Pancreas (tissue), 10 donors: Measurements from ENCODE around the gene ATP8A2. TPM values are rescaled to one million over a fixed set of nuclear protein-coding genes. Genes with fewer than 3 reads are reported as not detected.

Experiments
- ATAC-seq, 4 donors: fragments of 200-7000 bp; cut with Tn5 transposase; one replicate each; pipeline versions ENCODE4 v1.8.0 to v1.9.1; 2020; ENCODE audit warnings: mild to moderate bottlenecking in 4 of 4, moderate library complexity in 4 of 4
- DNase-seq, 6 donors: peaks; one replicate each; pipeline ENCODE4 v3.0.0-alpha.2; 2020
- FAIRE-seq: peaks from 2 replicates; lab custom pipeline; 2012; peaks lifted over from hg19 to GRCh38; lab: Jason Lieb, UNC
- H3K27ac ChIP-seq, 4 donors: fragments of 200-600 bp; sonication (generic); 1 replicate in 3 of 4; 2 replicates in 1 of 4; pipeline versions ENCODE4 v1.5.0 to v1.8.0; 2020
- H3K27me3 ChIP-seq, 4 donors: fragments of 200-600 bp; one replicate each; pipeline ENCODE4 v1.8.0; 2021
- H3K36me3 ChIP-seq, 3 donors: fragments of 200-600 bp; sonication (generic) in 1 of 3; one replicate each; pipeline versions ENCODE4 v1.5.0 to v1.8.0; 2020 to 2021
- H3K4me1 ChIP-seq, 3 donors: fragments of 200-600 bp; one replicate each; pipeline ENCODE4 v1.8.0; 2021
- H3K4me3 ChIP-seq, 4 donors: fragments of 200-600 bp; sonication (generic) in 2 of 4; one replicate each; pipeline versions ENCODE4 v1.5.0 to v1.8.0; 2020 to 2021
- H3K9me3 ChIP-seq, 4 donors: fragments of 200-600 bp; one replicate each; pipeline ENCODE4 v1.8.0; 2021
- CTCF ChIP-seq, 4 donors: fragments of 200-600 bp; sonication (generic) in 3 of 4; IDR thresholded peaks; one replicate each; pipeline versions ENCODE4 v1.5.0 to v1.8.0; 2021; ENCODE audit warnings: antibody characterized with exemption in 4 of 4
- WGBS, 2 donors: extraction: QIAGEN DNeasy Blood & Tissue Kit; methylation state at CpG; one replicate each; pipeline ENCODE4 v1.1.7; 2013; 5-methylcytosine and 5-hydroxymethylcytosine counted together
- intact Hi-C, 3 donors: fragments of 100-400 bp; cut with DNase I; formaldehyde crosslinking; loops; one replicate each; pipeline versions ENCODE4 v1.11.1 to v1.14.2; 2022
- polyA plus RNA-seq, 2 donors: library from polyadenylated mRNA; stranded (reverse); fragments of 200-250 nt; gene quantifications; one replicate each; pipeline ENCODE4 v1.2.3, GENCODE V29; 2013
- total RNA-seq, 6 donors: library from RNA; stranded (reverse); fragmentation: NEBNext Ultra II Directional in 4 of 6; extraction: Animal tissue kit (Norgen Biotek cat#: 25700) in 4 of 6; gene quantifications; one replicate each; pipeline versions ENCODE4 v1.2.1 to v1.2.4, GENCODE V29; 2021 to 2023
- donor health status: healthy with polysubstance abuse.
- donor health status: DM: no; HTN: no; CAD: no; lungs with moderate emphysema.
- donor health status: DM: no; HTN: no; CAD: no.
- donor health status: control.
- donor health status: control.
- donor health status: Bipolar disorder and iron deficiency.
- donor health status: DM: yes; HTN: yes; CAD: no.
- donor health status: DM: no; HTN: no; CAD: no.
- donor health status: DM: no; HTN: no; CAD: no.
- donor health status: DM: yes; HTN: yes; CAD: no.

The ATP8A2 gene
- total and polyA plus RNA-seq, 8 donors = 0.04 to 0.28 (median 0.14) TPM

GRCh38 chr13:25965596-25965995, 593.8 kb downstream of the ATP8A2 start:
- DNase-seq (no peak), FAIRE-seq (no peak), ATAC-seq (no peak)
- no peak overlapping the region for H3K27ac ChIP-seq
- no peaks in the 10 kb centered on the region for H3K9me3 ChIP-seq
- H3K36me3 ChIP-seq = no peaks in the 10 kb centered on the region
- TF ChIP-seq CTCF (IDR thresholded peaks at IDR 0.05) = no peak
- no peaks in the 10 kb centered on the region for H3K27me3 ChIP-seq
- intact Hi-C loops = no loop called here
- WGBS, 2 donors = 55 to 59% methylated on average over 2 of the region's 2 CpGs
- no peak overlapping the region for H3K4me3 ChIP-seq
- H3K4me1 ChIP-seq = no peaks in the 10 kb centered on the region

GRCh38 chr13:25966086-25966485, 594.3 kb downstream of the ATP8A2 start:
- H3K36me3 ChIP-seq = no peaks in the 10 kb centered on the region
- no peak for TF ChIP-seq CTCF (IDR thresholded peaks at IDR 0.05)
- ATAC-seq = no peak
- no peaks in the 10 kb centered on the region for H3K4me1 ChIP-seq
- no peak for DNase-seq
- no peaks in the 10 kb centered on the region for H3K27me3 ChIP-seq
- FAIRE-seq = no peak
- no peak overlapping the region for H3K27ac ChIP-seq
- WGBS, 2 donors = 38% methylated on average over 4 of the region's 4 CpGs
- intact Hi-C loops = no loop called here
- H3K4me3 ChIP-seq = no peak overlapping the region
- H3K9me3 ChIP-seq = no peaks in the 10 kb centered on the region

GRCh38 chr13:25967144-25967543, 595.4 kb downstream of the ATP8A2 start:
- 27 to 35% methylated on average over 4 of the region's 4 CpGs for WGBS, 2 donors
- DNase-seq (no peak), ATAC-seq (no peak)

GRCh38 chr13:25971047-25971446, 599.3 kb downstream of the ATP8A2 start:
- TF ChIP-seq CTCF (IDR thresholded peaks at IDR 0.05) = no peak
- intact Hi-C loops = no loop called here
- no peak overlapping the region for H3K4me3 ChIP-seq
- no peaks in the 10 kb centered on the region for H3K9me3 ChIP-seq
- H3K27me3 ChIP-seq = peaks cover 0 to 5% (median 0%) of the 10 kb centered on the region in 4 donors
- no peaks in the 10 kb centered on the region for H3K36me3 ChIP-seq
- DNase-seq (no peak), ATAC-seq (no peak), FAIRE-seq (no peak)
- no peaks in the 10 kb centered on the region for H3K4me1 ChIP-seq
- WGBS, 2 donors = 58 to 66% methylated on average over 3 of the region's 3 CpGs
- no peak overlapping the region for H3K27ac ChIP-seq

More at GRCh38 chr13:25967144-25967543, 595.4 kb downstream of the ATP8A2 start:
- Histone ChIP-seq H3K9me3 (no peaks in the 10 kb centered on the region), H3K4me1 (no peaks in the 10 kb centered on the region), H3K27me3 (no peaks in the 10 kb centered on the region), H3K4me3 (no peak overlapping the region), H3K36me3 (no peaks in the 10 kb centered on the region), H3K27ac (no peak overlapping the region)
- no peak for TF ChIP-seq CTCF (IDR thresholded peaks at IDR 0.05)
- intact Hi-C loops = no loop called here
- FAIRE-seq = no peak

GRCh38 chr13:25971459-25972145, 599.8 kb downstream of the ATP8A2 start:
- intact Hi-C loops = no loop called here
- DNase-seq (no peak), FAIRE-seq (no peak), ATAC-seq (no peak)
- Histone ChIP-seq H3K4me3 (no peak overlapping the region), H3K27me3 (peaks cover 0 to 5% (median 0%) of the 10 kb centered on the region in 4 donors), H3K9me3 (no peaks in the 10 kb centered on the region), H3K4me1 (no peaks in the 10 kb centered on the region), H3K36me3 (no peaks in the 10 kb centered on the region), H3K27ac (no peak overlapping the region)
- TF ChIP-seq CTCF (IDR thresholded peaks at IDR 0.05) = no peak
- 47 to 63% methylated on average over 5 of the region's 5 CpGs for WGBS, 2 donors
